HG02571 (cell line): ENCODE results near the gene TPGS1.
A peak's percentile ranks its signal among the peaks of the same experiment; 100 is the strongest.

Experiments
- ATAC-seq: cut with Tn5 transposase; IDR thresholded peaks from one replicate; pipeline ENCODE4 v1.9.1; 2021; ENCODE audit warnings: mild to moderate bottlenecking, moderate library complexity; ENCODE audit not compliant: unreplicated experiment

The TPGS1 gene

GRCh38 chr19:507286-508203 lies at the start of gene TPGS1:
Gene TPGS1 (plus strand): TSS chr19:507497. CDS start chr19:507507, 10 bp downstream.
- ATAC-seq, result peak; percentile 64

DNA sequence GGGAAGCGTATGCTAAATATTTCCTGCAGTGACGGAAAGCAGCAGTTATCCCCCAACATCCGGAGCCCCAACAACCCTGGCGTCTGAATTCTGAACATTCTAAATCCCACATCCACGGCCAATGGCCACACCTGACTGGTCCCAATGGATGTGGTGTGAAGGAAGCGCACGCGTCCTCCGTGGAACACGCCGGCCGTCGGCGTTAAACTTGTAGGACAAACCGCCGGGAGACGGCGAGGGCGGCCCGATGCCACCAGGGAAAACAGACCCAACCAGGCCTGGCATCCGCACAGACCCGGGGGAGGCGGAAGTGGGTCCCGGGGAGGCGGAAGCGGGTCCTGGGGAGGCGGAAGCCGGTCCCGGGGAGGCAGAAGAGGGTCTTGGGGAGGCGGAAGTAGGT lies 49.7 kb upstream of the TPGS1 start:
- ATAC-seq, result no peak

DNA sequence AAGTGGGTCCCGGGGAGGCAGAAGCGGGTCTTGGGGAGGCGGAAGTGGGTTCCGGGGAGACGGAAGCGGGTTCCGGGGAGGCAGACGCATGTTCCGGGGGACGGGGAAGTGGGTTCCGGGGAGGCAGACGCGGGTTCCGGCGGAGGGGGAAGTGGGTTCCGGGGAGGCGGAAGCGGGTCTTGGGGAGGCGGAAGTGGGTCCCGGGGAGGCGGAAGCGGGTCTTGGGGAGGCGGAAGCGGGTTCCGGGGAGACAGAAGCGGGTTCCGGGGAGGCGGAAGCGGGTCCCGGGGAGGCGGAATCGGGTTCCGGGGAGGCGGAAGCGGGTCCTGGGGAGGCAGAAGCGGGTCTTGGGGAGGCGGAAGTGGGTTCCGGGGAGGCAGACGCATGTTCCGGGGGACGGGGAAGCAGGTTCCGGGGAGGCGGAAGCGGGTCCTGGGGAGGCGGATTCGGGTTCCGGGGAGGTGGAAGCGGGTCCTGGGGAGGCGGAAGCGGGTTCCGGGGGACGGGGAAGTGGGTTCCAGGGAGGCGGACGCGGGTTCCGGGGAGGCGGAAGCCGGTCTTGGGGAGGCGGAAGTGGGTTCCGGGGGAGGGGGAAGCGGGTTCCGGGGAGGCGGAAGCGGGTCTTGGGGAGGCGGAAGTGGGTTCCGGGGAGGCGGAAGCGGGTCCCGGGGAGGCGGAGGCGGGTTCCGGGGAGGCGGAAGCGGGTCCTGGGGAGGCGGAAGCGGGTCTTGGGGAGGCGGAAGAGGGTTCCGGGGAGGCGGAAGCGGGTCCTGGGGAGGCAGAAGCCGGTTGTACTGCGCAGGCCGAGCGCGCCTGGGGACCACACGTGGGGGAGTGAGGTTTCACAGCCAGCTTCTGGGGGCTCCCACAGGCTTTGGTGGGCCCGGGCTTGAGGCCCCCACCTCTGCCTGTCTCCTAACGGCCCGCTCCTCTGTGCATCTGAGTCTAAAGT lies 48.9 kb upstream of the TPGS1 start:
- no peak for ATAC-seq

DNA sequence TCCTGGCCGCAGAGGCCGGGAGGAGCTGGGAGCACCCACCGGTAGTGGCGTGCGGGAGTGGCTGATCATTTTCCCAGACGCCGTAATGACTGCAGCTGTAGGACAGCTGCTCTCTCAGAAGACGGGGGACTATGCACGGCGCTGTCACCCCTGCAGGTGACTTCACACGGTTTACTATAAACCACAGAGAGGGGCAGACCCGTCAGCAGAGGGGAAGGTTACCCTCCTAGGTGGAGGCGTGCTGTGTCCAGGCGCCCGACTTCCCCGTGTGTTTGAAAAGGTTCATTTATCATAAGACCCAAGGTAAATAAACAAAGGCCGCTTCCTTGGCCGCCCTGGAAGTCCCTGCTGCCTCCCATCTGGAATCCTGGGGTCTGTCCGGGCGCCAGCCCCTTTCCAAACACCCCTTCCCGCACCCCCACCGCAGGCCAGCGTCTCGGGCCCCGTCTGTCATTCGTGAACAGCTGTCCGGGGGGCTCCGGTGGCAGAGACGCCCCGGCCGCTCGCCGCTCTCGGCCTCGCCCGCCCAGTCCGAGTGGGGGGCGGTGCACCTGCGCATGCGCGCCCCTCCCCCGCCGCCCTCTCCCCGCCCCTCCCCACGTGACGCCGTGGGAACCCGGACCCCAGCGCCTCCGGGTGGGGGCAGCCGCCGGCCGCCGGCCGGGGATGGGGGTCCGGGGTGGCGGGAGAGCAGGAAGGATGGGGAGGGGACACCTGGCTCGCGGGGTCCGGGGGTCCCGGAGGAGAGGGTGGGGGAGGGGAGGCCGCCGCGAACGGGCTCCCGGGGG lies 47.4 kb upstream of the TPGS1 start:
- no peak for ATAC-seq

- ATAC-seq, result no peak
These were observed 46.2 kb upstream of the TPGS1 start, which contains the start of gene SHC2 for GRCh38 chr19:460877-461720. Gene SHC2 (minus strand): TSS chr19:461033. CDS start chr19:460996, 37 bp downstream.

DNA sequence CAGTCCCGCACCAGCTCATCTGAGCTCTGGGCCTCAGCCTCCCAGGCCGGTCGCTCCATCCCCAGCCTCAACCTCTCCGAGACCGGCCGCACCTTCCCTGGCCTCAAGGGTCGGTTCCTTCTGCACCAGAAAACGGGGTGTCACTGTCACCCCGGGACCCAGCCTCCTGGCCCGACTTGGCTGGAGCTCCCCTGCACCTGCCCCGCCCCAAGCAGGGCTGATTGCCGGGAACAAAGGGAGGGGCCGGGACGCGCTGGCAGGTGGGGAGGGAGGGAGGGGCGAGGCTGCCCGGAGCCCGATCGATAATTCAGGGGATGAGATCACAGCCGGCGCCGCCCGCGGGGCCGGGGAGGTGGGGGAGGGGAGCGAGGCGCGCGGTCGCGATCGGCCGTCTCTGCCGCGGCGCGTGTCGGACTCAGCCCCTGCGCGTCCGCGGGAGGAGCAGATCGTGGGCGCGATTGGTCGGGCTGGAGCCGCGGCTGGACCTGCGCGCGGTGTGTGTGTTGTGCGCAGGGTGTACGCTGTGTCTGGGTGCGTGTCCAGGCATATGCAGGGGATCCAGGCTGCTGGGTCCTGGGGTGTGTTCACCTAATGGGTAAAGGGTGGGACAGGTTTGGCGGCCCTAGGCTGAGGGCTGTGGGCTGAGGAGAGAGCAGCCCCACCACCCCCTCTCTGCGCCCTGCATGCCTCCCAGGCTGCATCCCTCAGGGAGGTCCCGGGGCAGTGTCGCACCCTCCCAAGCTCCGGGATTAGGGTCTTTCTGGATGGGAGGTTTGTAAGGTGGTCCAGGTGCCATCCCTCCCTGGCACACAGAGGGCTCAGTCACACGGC lies 45.4 kb upstream of the TPGS1 start:
- no peak for ATAC-seq

GRCh38 chr19:463483-464207 lies 43.7 kb upstream of the TPGS1 start:
- no peak for ATAC-seq

DNA sequence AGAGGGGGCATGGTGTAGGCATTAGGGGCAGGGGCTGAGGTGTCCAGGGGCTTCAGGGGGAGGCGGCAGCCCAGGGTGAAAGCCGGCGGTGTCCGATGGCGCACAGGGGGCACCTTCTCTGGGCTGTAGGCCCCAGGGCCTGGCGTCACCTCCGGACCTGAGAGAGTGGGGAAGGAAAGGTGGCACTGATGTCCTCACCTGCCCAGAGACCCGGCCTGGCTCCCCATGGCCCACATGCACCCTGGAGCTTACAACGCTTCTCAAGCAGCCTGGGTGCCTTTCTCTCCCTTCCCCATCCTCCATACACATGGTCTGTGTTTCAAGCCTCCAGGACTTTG lies 43.1 kb upstream of the TPGS1 start:
- ATAC-seq, result no peak

DNA sequence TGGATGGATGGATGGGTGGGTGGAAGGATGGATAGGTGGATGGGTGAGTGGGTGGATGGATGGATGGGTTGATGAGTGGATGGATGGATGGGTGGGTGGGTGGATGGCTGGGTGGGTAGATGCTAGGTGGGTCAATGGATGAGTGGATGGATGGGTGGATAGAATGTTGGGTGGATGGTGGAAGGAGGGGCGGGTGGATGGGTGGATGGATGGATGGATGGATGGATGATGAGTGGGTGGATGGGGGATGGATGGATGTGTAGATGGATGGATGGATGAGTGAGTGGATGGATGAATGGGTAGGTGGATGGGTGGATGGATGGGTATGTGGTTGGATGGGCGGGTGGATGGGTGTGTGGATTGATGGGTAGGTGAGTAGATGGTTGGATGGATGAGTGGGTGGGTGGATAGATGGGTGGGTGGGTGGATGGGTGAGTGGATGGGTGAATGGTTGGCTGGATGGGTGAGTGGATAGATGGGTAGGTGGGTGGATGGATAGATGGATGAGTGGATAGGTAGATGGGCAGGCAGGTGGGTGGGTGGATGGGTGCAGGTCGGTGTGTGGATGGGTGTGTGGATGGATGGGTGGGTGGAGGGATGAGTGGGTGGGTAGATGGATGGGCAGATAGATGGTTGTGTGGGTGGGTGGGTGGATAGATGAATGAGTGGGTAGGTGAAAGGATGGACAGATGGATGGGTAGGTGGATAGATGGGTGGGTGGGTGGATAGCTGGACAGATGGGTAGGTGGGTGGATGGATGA lies 42.1 kb upstream of the TPGS1 start:
- ATAC-seq, result no peak

DNA sequence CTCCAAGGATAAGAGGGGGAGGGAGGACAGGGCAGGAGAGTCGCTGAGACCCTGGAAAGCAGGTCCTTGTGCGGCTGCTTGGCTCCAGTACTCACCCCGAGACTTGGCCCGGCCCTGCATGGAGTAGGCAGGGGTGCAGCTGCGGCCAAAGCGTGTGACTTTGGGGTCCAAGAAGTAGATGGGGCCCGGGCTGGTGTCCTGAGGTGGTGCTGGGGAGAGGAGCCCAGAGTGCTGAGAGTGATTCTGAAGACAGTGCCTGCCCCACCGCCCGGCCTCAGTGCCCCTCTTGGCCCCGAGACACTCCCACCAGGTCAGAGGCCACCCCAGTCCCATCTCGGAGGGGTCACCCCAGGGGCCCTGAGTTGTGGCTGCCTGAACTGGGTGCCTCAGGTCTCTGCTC lies 39.7 kb upstream of the TPGS1 start:
- no peak for ATAC-seq

GRCh38 chr19:468587-469256 lies 38.6 kb upstream of the TPGS1 start:
- no peak for ATAC-seq

DNA sequence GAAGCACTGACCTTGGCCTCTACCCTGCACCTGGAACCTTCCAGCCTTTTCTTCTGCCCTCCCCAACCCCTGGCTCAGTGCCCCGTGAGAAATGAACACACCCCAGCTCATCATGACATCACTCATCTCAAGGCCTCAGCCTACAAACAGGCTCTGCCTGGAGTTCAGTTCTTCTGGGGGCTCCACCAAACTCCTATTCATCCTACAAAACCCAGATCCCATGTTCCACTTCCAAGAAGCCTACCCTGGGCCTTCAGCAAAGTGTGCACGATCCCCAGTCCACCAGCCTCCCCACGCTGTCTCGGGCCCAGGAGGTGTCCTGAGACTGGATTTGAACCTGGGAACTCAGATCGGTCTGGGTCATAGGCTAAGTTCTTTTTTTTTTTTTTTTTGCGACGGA lies 37.5 kb upstream of the TPGS1 start:
- ATAC-seq, result no peak

DNA sequence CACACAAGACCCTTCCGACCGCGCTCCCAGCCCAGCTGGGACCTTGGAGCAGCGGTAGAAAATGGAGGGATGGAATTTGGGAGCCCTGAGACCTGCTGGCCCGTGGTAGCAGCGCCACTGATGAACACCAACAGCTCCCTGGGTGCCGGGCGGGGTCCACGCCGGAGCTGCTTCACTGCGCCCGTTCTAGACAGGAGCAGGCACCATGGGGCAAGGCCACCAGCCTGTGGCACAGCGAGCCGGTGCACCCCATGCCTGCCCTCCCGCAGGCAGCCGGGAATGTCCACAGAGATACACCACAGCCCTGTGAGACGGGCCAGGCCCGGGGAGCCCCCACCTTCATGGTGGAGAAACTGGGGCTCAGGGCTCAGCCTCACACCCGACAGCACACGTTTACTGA lies 36.6 kb upstream of the TPGS1 start:
- ATAC-seq, result no peak

GRCh38 chr19:472005-472858 lies 35.1 kb upstream of the TPGS1 start:
- no peak for ATAC-seq

GRCh38 chr19:474126-475078 lies 32.9 kb upstream of the TPGS1 start:
- ATAC-seq, result no peak
